ENCODE data around the gene ATP1A2. TPM values are rescaled to one million over a fixed set of nuclear protein-coding genes. Genes with fewer than 3 reads are reported as not detected.

Gene ATP1A2
- polyA plus RNA-seq, 1 experiment, result 6.2 TPM

DNA sequence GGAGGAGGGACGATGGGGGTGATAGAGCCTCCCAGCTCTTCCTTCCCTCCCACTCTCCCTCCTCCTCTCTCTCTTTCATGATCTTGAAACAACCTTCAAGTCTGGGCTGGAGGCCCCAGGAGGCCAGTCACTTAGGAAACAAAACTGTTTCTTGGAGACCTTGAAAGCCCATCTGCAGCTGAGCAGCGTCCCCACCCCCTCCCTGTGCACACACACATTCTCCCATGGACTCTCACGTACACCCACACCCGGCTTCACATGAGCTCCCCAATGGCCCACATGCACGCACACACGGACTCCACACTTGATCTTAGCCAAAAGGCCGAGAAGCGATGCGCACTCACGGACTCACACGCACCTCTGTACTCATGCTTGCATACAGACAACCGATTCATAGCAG, 3.2 kb upstream of the ATP1A2 start:
- no peak overlapping the region for H3K27ac ChIP-seq (ENCODE audit: low read depth, low read length)
- TF ChIP-seq, protein P1, sequence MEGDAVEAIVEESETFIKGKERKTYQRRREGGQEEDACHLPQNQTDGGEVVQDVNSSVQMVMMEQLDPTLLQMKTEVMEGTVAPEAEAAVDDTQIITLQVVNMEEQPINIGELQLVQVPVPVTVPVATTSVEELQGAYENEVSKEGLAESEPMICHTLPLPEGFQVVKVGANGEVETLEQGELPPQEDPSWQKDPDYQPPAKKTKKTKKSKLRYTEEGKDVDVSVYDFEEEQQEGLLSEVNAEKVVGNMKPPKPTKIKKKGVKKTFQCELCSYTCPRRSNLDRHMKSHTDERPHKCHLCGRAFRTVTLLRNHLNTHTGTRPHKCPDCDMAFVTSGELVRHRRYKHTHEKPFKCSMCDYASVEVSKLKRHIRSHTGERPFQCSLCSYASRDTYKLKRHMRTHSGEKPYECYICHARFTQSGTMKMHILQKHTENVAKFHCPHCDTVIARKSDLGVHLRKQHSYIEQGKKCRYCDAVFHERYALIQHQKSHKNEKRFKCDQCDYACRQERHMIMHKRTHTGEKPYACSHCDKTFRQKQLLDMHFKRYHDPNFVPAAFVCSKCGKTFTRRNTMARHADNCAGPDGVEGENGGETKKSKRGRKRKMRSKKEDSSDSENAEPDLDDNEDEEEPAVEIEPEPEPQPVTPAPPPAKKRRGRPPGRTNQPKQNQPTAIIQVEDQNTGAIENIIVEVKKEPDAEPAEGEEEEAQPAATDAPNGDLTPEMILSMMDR (IDR thresholded peaks at IDR 0.05; ENCODE audit: low read depth, low read length), result no peak
- H3K9me3 ChIP-seq (ENCODE audit: control insufficient read depth, insufficient read depth, low read length), result no peaks in the 10 kb centered on the region
- H3K27me3 ChIP-seq (ENCODE audit: control insufficient read depth, insufficient read depth, low read length), result peaks cover 32% of the 10 kb centered on the region
- ChIA-PET POLR2A (no interaction called here), CTCF (interaction anchor here (1.0 to 1.4 kb wide), 2 partner anchors 107 to 139 kb away, joined by 3 to 5 read pairs; no protein-coding TSS in a partner anchor)
- no peak overlapping the region for H3K4me3 ChIP-seq (ENCODE audit: low read depth, low read length)
- DNase-seq (ENCODE audit: low read depth, low spot score), result no peak

DNA sequence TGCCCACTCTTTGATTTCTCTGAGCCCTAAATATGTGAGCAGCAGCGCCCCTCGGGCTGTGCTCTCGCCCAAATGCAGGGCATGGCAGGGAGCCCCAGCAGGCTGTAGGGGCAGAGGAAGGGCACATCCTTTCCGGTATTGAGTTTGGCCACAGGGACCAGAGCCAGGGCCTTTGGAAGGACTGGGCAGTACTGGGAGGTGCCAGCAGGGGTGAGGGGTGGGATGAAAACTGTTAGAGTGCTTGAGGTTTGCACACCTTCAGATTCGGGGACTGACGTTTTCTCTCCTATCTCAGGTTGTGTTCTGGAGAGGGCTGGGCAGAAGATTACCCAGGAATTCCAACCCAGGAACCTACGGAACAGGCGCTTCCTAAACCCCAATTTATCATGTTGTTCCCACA, 2.2 kb upstream of the ATP1A2 start:
- TF ChIP-seq, protein P1 (IDR thresholded peaks at IDR 0.05; ENCODE audit: low read depth, low read length), result peak; percentile 7; the same call in 1 of the 2 replicates
- ChIA-PET CTCF (interaction anchor here (1.4 kb wide), 1 partner anchor 13 kb away, joined by 6 read pairs; no protein-coding TSS in a partner anchor), POLR2A (interaction anchor here (0.6 kb wide), 1 partner anchor 205 kb away, joined by 3 read pairs; no protein-coding TSS in a partner anchor)
- no peak for DNase-seq (ENCODE audit: low read depth, low spot score)
- no peaks in the 10 kb centered on the region for H3K9me3 ChIP-seq (ENCODE audit: control insufficient read depth, insufficient read depth, low read length)
- no peak overlapping the region for H3K27ac ChIP-seq (ENCODE audit: low read depth, low read length)
- no peak overlapping the region for H3K4me3 ChIP-seq (ENCODE audit: low read depth, low read length)
- peaks cover 31% of the 10 kb centered on the region for H3K27me3 ChIP-seq (ENCODE audit: control insufficient read depth, insufficient read depth, low read length)

DNA sequence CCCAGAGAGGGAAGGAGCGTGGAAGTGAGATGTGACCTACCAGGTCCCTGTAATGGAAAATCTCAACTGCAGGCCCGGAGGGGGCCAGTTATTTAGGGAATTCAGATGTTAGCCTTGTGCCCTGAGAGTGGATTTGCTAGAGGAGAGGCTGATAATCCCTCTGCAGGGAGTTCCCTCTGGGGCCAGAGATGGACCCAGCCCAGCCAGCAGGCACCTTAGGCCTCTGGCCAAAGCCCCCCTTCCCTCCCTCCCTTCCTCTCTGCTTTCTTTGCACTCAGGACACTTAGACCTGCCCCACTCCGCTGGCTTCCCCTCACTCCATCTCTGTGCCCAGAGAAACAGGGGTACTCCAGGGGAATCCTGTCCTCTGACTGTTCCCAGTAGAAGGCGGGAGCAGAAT, 1.5 kb upstream of the ATP1A2 start:
- POLR2A ChIA-PET, result no interaction called here
- H3K27me3 ChIP-seq (ENCODE audit: control insufficient read depth, insufficient read depth, low read length), result peaks cover 31% of the 10 kb centered on the region
- TF ChIP-seq, protein P1 (IDR thresholded peaks at IDR 0.05; ENCODE audit: low read depth, low read length), result no peak
- no peak for DNase-seq (ENCODE audit: low read depth, low spot score)
- CTCF ChIA-PET, result interaction anchor here (1.1 to 1.5 kb wide), 4 partner anchors 13 to 138 kb away, joined by 3 to 6 read pairs (median 4); no protein-coding TSS in a partner anchor
- no peaks in the 10 kb centered on the region for H3K9me3 ChIP-seq (ENCODE audit: control insufficient read depth, insufficient read depth, low read length)
- H3K4me3 ChIP-seq (ENCODE audit: low read depth, low read length), result no peak overlapping the region
- H3K27ac ChIP-seq (ENCODE audit: low read depth, low read length), result no peak overlapping the region

DNA sequence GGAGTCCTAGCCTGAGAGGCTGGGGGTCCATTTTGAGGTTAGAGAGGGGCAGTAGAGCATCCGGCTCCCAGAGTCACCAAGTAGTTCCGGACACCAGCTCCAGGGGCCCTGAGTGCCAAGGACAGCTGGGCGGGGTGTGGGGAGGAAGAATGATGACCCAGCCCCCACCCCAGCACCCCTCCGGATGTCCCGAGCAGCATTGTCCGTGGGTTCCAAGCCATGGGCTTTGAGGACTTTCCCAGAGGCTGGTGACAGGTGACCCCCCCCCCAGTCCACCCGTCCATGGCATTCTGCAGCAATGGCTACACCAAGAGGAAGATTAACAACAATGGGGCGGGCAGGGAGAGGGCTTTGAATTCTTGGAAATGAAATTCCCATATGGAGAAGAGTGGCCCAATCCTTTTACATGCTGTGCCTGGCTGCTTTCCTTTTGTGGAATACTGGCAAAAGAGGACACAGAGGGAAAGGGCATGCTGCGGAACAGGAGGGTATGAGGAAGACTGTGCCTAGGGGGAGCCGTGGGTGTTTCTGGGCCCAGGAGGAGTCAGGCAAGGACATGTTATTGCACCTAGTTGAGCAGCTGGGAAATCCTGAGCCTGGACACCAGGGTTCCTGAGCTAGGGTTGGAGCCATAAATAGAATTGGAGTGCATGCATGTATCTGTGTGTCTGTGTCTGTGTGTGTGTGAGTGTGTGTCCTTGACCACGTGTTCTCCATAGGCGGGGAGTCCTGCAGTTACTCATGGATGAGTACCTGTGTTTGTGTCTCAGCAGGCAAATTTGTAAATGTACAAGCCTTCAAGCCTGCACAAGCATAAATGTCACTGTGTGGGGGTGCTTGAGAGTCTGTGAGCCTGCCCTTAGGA, 956 bp downstream of the ATP1A2 start:
- TF ChIP-seq, protein P1 (IDR thresholded peaks at IDR 0.05; ENCODE audit: low read depth, low read length), result no peak
- Histone ChIP-seq H3K4me3 (ENCODE audit: low read depth, low read length) (peak overlapping the region; percentile 32), H3K27ac (ENCODE audit: low read depth, low read length) (no peak overlapping the region), H3K9me3 (ENCODE audit: control insufficient read depth, insufficient read depth, low read length) (no peaks in the 10 kb centered on the region; the same call in 1 of the 2 replicates), H3K27me3 (ENCODE audit: control insufficient read depth, insufficient read depth, low read length) (peaks cover 37% of the 10 kb centered on the region)
- ChIA-PET POLR2A (no interaction called here), CTCF (interaction anchor here (1.3 to 3.0 kb wide), 5 partner anchors 8 to 136 kb away, joined by 3 to 17 read pairs (median 9); no protein-coding TSS in a partner anchor)
- no peak for DNase-seq (ENCODE audit: low read depth, low spot score)

DNA sequence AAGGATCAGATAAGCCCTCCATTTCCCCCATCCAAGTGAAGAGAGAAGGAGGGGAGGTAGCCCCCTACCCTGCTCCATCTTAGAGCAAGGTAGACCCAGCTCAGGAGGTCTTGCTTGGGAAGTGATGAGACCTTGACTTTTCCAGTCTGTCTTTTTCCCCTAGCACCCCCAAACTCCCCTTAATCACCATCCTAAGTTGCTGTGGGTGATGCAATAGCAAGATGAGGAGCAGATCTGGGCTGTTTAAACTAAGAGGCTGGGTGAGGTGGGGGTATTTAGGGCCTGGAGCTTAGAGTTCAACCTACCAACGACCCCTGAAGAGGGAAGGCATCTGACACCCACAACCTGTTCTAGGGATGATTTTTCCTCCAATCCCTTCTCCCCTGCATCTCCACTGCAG, 1.7 kb downstream of the ATP1A2 start:
- TF ChIP-seq, protein P1 (IDR thresholded peaks at IDR 0.05; ENCODE audit: low read depth, low read length), result no peak
- Histone ChIP-seq H3K4me3 (ENCODE audit: low read depth, low read length) (peak overlapping the region; percentile 17), H3K9me3 (ENCODE audit: control insufficient read depth, insufficient read depth, low read length) (no peaks in the 10 kb centered on the region; the same call in 1 of the 2 replicates), H3K27me3 (ENCODE audit: control insufficient read depth, insufficient read depth, low read length) (peaks cover 37% of the 10 kb centered on the region), H3K27ac (ENCODE audit: low read depth, low read length) (no peak overlapping the region)
- POLR2A ChIA-PET, result no interaction called here
- no peak for DNase-seq (ENCODE audit: low read depth, low spot score)
- CTCF ChIA-PET, result interaction anchor here (0.8 to 3.0 kb wide), 6 partner anchors 8 to 135 kb away, joined by 3 to 17 read pairs (median 9); no protein-coding TSS in a partner anchor
